Measurements from ENCODE around the gene PRR27. TPM values are rescaled to one million over a fixed set of nuclear protein-coding genes. Genes with fewer than 3 reads are reported as not detected.
"Not testable (repeated sequence)": the region's sequence is repeated elsewhere in the genome, so short reads cannot be mapped to it uniquely, and the experiment has no call there.

The PRR27 gene
- total and polyA plus RNA-seq, 2 donors = 0.05 TPM; not detected in 1

- Histone ChIP-seq H3K4me1 (ENCODE audit: control insufficient read depth in 2 of 2, insufficient read depth in 2 of 2, low read length in 2 of 2) (no peaks in the 10 kb centered on the region), H3K9me3 (ENCODE audit: control insufficient read depth in 2 of 2, insufficient read depth in 1 of 2, low read length in 1 of 2) (no peaks in the 10 kb centered on the region), H3K36me3 (ENCODE audit: control insufficient read depth in 2 of 2, insufficient read depth in 2 of 2, low read length in 1 of 2) (no peaks in the 10 kb centered on the region), H3K27me3 (ENCODE audit: control insufficient read depth in 2 of 2, insufficient read depth in 1 of 2, low read length in 1 of 2) (peaks cover 0 to 2% of the 10 kb centered on the region in 2 donors), H3K27ac (ENCODE audit: low read depth in 1 of 2, low read length in 1 of 2) (no peak overlapping the region), H3K4me3 (ENCODE audit: low read length in 2 of 2) (no peak overlapping the region)
- WGBS = 66% methylated on average over 1 of the region's 1 CpG
- DNase-seq (ENCODE audit: low read depth in 6 of 9, low spot score in 9 of 9) = no peak
Observed at GRCh38 chr4:70191647-70192046, 37.6 kb downstream of the PRR27 start.

DNA sequence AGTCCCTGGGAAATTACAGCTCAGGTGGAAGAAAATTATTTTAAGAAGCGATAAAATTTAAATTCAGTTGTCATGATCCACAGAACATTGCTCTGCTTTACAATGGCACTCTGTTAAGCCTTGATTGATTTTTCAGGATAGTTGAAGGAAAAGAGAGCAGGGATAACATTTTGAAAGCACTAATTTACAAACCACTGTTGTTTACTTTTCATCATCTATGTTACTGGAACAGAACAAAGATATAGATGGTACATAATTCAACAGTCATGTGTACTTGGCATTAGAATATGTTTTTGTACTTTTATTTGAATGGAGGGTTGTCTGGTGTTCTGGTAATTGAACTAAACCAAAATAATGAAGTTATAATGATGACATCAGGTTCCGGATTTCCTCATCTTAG, 38.9 kb downstream of the PRR27 start:
- H3K27ac ChIP-seq (ENCODE audit: low read depth in 1 of 2, low read length in 1 of 2) = no peak overlapping the region
- no peaks in the 10 kb centered on the region for H3K4me1 ChIP-seq (ENCODE audit: control insufficient read depth in 2 of 2, insufficient read depth in 2 of 2, low read length in 2 of 2)
- no peak overlapping the region for H3K4me3 ChIP-seq (ENCODE audit: low read length in 2 of 2)
- H3K36me3 ChIP-seq (ENCODE audit: control insufficient read depth in 2 of 2, insufficient read depth in 2 of 2, low read length in 1 of 2) = no peaks in the 10 kb centered on the region
- no peaks in the 10 kb centered on the region for H3K27me3 ChIP-seq (ENCODE audit: control insufficient read depth in 2 of 2, insufficient read depth in 1 of 2, low read length in 1 of 2)
- DNase-seq (ENCODE audit: low read depth in 6 of 9, low spot score in 9 of 9) = no peak
- no peaks in the 10 kb centered on the region for H3K9me3 ChIP-seq (ENCODE audit: control insufficient read depth in 2 of 2, insufficient read depth in 1 of 2, low read length in 1 of 2)
- 98% methylated on average over 2 of the region's 2 CpGs for WGBS

DNA sequence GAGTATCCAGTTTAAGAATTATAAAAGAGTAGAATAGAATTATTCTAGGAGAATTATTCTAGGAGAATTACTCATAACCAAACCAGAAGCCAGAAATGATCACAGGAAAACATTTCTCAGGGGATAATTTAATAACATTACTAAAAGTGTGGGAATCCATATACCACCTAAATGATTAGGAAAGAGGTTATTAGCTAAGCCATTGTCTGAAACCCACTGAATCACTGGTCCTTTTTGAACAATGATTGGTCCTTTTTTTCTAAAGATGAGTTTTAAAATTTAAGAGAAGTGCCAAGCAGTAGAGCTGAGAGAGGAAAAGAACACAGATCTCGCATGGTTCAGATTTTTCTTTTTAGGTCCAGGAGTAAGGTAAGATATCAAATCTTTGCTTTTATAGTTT, 41.4 kb downstream of the PRR27 start, which contains the start of gene ODAM:
ODAM (plus strand) TSS at position 301 of the 400 bp plus-strand sequence. CDS start 819 bp downstream, outside the sequence.
- WGBS = 94% methylated on average over 1 of the region's 1 CpG
- H3K27me3 ChIP-seq (ENCODE audit: control insufficient read depth in 2 of 2, insufficient read depth in 1 of 2, low read length in 1 of 2) = no peaks in the 10 kb centered on the region
- no peak for DNase-seq (ENCODE audit: low read depth in 6 of 9, low spot score in 9 of 9)

DNA sequence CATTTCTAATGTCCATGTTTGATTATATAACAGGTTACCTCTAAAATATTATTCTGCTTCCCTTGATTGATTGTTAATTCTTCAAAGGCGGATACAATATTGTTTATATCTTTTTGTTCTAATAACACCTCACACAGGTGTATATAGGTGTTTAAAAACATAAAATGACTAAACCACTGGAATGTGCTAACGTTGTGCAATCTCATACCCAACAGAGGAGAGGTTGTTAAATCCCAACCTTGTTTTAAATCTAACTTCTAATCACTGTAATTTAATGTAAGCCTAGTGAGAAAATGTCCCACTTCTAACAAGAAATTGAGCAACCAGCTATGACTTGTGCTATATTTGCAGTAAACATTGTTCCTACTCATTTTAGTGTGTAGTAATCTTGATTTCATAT, 42.8 kb downstream of the PRR27 start:
- Histone ChIP-seq H3K27ac (ENCODE audit: low read depth in 1 of 2, low read length in 1 of 2) (no peak overlapping the region), H3K9me3 (ENCODE audit: control insufficient read depth in 2 of 2, insufficient read depth in 1 of 2, low read length in 1 of 2) (no peaks in the 10 kb centered on the region), H3K4me1 (ENCODE audit: control insufficient read depth in 2 of 2, insufficient read depth in 2 of 2, low read length in 2 of 2) (no peaks in the 10 kb centered on the region), H3K27me3 (ENCODE audit: control insufficient read depth in 2 of 2, insufficient read depth in 1 of 2, low read length in 1 of 2) (no peaks in the 10 kb centered on the region), H3K36me3 (ENCODE audit: control insufficient read depth in 2 of 2, insufficient read depth in 2 of 2, low read length in 1 of 2) (no peaks in the 10 kb centered on the region), H3K4me3 (ENCODE audit: low read length in 2 of 2) (no peak overlapping the region)
- 83% methylated on average over 2 of the region's 2 CpGs for WGBS
- DNase-seq (ENCODE audit: low read depth in 6 of 9, low spot score in 9 of 9) = no peak

More for the DNA sequence above, 41.4 kb downstream of the PRR27 start, which contains the start of gene ODAM:
- H3K4me1 ChIP-seq (ENCODE audit: control insufficient read depth in 2 of 2, insufficient read depth in 2 of 2, low read length in 2 of 2) = no peaks in the 10 kb centered on the region
- H3K9me3 ChIP-seq (ENCODE audit: control insufficient read depth in 2 of 2, insufficient read depth in 1 of 2, low read length in 1 of 2) = no peaks in the 10 kb centered on the region
- H3K27ac ChIP-seq (ENCODE audit: low read depth in 1 of 2, low read length in 1 of 2) = no peak within 1 kb of the TSS
- no peak within 1 kb of the TSS for H3K4me3 ChIP-seq (ENCODE audit: low read length in 2 of 2)
- no peaks in the 10 kb centered on the region for H3K36me3 ChIP-seq (ENCODE audit: control insufficient read depth in 2 of 2, insufficient read depth in 2 of 2, low read length in 1 of 2)

DNA sequence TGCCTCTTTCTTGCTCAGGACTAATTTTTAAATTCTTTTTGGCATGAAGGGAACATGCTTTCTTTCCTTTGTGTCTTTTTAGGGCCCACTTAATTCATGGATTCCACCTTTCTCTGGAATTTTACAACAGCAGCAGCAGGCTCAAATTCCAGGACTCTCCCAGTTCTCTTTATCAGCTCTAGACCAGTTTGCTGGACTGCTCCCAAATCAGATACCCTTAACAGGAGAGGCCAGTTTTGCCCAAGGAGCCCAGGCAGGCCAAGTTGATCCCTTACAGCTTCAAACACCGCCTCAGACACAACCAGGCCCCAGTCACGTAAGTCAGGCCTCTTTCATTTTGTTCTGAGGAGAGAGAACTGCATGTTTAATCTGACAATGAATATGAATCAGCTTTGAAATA, 43.8 kb downstream of the PRR27 start:
- DNase-seq (ENCODE audit: low read depth in 6 of 9, low spot score in 9 of 9) = no peak
- H3K4me3 ChIP-seq (ENCODE audit: low read length in 2 of 2) = no peak overlapping the region
- no peaks in the 10 kb centered on the region for H3K4me1 ChIP-seq (ENCODE audit: control insufficient read depth in 2 of 2, insufficient read depth in 2 of 2, low read length in 2 of 2)
- no peak overlapping the region for H3K27ac ChIP-seq (ENCODE audit: low read depth in 1 of 2, low read length in 1 of 2)
- no peaks in the 10 kb centered on the region for H3K27me3 ChIP-seq (ENCODE audit: control insufficient read depth in 2 of 2, insufficient read depth in 1 of 2, low read length in 1 of 2)
- H3K9me3 ChIP-seq (ENCODE audit: control insufficient read depth in 2 of 2, insufficient read depth in 1 of 2, low read length in 1 of 2) = no peaks in the 10 kb centered on the region
- H3K36me3 ChIP-seq (ENCODE audit: control insufficient read depth in 2 of 2, insufficient read depth in 2 of 2, low read length in 1 of 2) = no peaks in the 10 kb centered on the region
- WGBS = 83% methylated on average over 2 of the region's 2 CpGs

- no peak overlapping the region for H3K27ac ChIP-seq (ENCODE audit: low read depth in 1 of 2, low read length in 1 of 2)
- H3K36me3 ChIP-seq (ENCODE audit: control insufficient read depth in 2 of 2, insufficient read depth in 2 of 2, low read length in 1 of 2) = no peaks in the 10 kb centered on the region
- 70% methylated on average over 1 of the region's 1 CpG for WGBS
- no peak for DNase-seq (ENCODE audit: low read depth in 6 of 9, low spot score in 9 of 9)
- H3K4me1 ChIP-seq (ENCODE audit: control insufficient read depth in 2 of 2, insufficient read depth in 2 of 2, low read length in 2 of 2) = no peaks in the 10 kb centered on the region
- no peak overlapping the region for H3K4me3 ChIP-seq (ENCODE audit: low read length in 2 of 2)
- H3K9me3 ChIP-seq (ENCODE audit: control insufficient read depth in 2 of 2, insufficient read depth in 1 of 2, low read length in 1 of 2) = no peaks in the 10 kb centered on the region
- H3K27me3 ChIP-seq (ENCODE audit: control insufficient read depth in 2 of 2, insufficient read depth in 1 of 2, low read length in 1 of 2) = no peaks in the 10 kb centered on the region
Observed at GRCh38 chr4:70203601-70204000, 49.6 kb downstream of the PRR27 start.

DNA sequence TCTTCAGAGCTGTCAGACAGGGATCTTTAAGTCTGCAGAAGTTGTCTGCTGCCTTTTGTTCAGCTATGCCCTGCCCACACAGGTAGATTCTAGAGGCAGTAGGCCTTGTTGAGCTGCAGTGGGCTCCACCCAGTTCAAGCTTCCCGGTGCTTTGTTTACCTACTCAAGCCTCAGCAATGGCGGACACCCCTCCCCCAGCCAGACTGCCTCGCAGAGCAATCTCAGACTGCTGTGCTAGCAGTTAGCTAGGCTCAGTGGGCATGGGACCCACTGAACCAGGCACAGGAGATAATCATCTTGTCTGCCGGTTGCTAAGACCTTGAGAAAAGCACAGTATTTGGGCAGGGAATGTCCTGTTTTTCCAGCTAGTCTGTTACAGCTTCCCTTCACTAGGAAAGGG, 58.7 kb downstream of the PRR27 start:
- H3K4me1 ChIP-seq (ENCODE audit: control insufficient read depth in 2 of 2, insufficient read depth in 2 of 2, low read length in 2 of 2); H3K9me3 ChIP-seq (ENCODE audit: control insufficient read depth in 2 of 2, insufficient read depth in 1 of 2, low read length in 1 of 2); DNase-seq (ENCODE audit: low read depth in 6 of 9, low spot score in 9 of 9); H3K27ac ChIP-seq (ENCODE audit: low read depth in 1 of 2, low read length in 1 of 2); H3K36me3 ChIP-seq (ENCODE audit: control insufficient read depth in 2 of 2, insufficient read depth in 2 of 2, low read length in 1 of 2); H3K27me3 ChIP-seq (ENCODE audit: control insufficient read depth in 2 of 2, insufficient read depth in 1 of 2, low read length in 1 of 2); H3K4me3 ChIP-seq (ENCODE audit: low read length in 2 of 2): not testable (repeated sequence)
- WGBS = 86% methylated on average over 4 of the region's 4 CpGs

Other genes starting within 250 kb of the PRR27 start
- gene CSN1S1, start 223.2 kb upstream of the PRR27 start, total RNA-seq = 1.2 TPM
- 5.2 TPM for gene CSN1S1, start 223.2 kb upstream of the PRR27 start, polyA plus RNA-seq
- gene CSN2, start 188.5 kb upstream of the PRR27 start, total RNA-seq = 0.66 TPM
- 48.7 TPM for gene CSN2, start 188.5 kb upstream of the PRR27 start, polyA plus RNA-seq
- gene STATH, start 158.3 kb upstream of the PRR27 start, total RNA-seq = 1.3 TPM
- 11.9 TPM for gene STATH, start 158.3 kb upstream of the PRR27 start, polyA plus RNA-seq
- 0.28 TPM for gene HTN3, start 125.8 kb upstream of the PRR27 start, total RNA-seq
- 0.71 TPM for gene HTN3, start 125.8 kb upstream of the PRR27 start, polyA plus RNA-seq
- gene HTN1, start 103.8 kb upstream of the PRR27 start, total RNA-seq = 0.47 TPM
- gene HTN1, start 103.8 kb upstream of the PRR27 start, polyA plus RNA-seq = 2.7 TPM
- gene ODAM, start 41.5 kb downstream of the PRR27 start, total RNA-seq = 0.14 TPM
- gene ODAM, start 41.5 kb downstream of the PRR27 start, polyA plus RNA-seq = 0.62 TPM
- 7.4 TPM for gene FDCSP, start 71.9 kb downstream of the PRR27 start, total RNA-seq
- gene FDCSP, start 71.9 kb downstream of the PRR27 start, polyA plus RNA-seq = 61.2 TPM
- not detected for gene CSN3, start 88.4 kb downstream of the PRR27 start, total RNA-seq
- 0.43 TPM for gene CSN3, start 88.4 kb downstream of the PRR27 start, polyA plus RNA-seq
- not detected for gene CABS1, start 180.7 kb downstream of the PRR27 start, total RNA-seq
- 0.02 TPM for gene CABS1, start 180.7 kb downstream of the PRR27 start, polyA plus RNA-seq
- not detected for gene SMR3A, start 206.5 kb downstream of the PRR27 start, total RNA-seq
- not detected for gene SMR3A, start 206.5 kb downstream of the PRR27 start, polyA plus RNA-seq
- gene SMR3B, start 228.9 kb downstream of the PRR27 start, total RNA-seq = not detected
- gene SMR3B, start 228.9 kb downstream of the PRR27 start, polyA plus RNA-seq = 1.1 TPM
- gene OPRPN, start 243.7 kb downstream of the PRR27 start, total RNA-seq = not detected
- 0.34 TPM for gene OPRPN, start 243.7 kb downstream of the PRR27 start, polyA plus RNA-seq

Data from thymus (tissue), 11 donors.